ENCODE data around the gene TRIP4.

GRCh38 chr15:64356710-64357040 is 31.0 kb upstream of the TRIP4 start:
- TF ChIP-seq POLR2A (IDR thresholded peaks at IDR 0.05; ENCODE audit: low read length) (no peak), GATA1 (IDR thresholded peaks at IDR 0.05; ENCODE audit: low read depth, low read length) (no peak)
